AG09309 (cell line): ENCODE data around the gene CA11.
"Not testable (repeated sequence)": the region's sequence is repeated elsewhere in the genome, so short reads cannot be mapped to it uniquely, and the experiment has no call there.

Source experiments
- DNase-seq: peaks from one replicate; pipeline ENCODE4 v3.0.0-alpha.2; 2010; ENCODE audit warnings: low read depth
- H3K4me3 ChIP-seq: 2 replicates; pipeline ENCODE4 v1.5.1; 2011; ENCODE audit warnings: mild to moderate bottlenecking, low read depth, low read length, moderate library complexity; ENCODE audit not compliant: control insufficient read depth
- TF ChIP-seq, protein P1 (sequence below): IDR thresholded peaks from 2 replicates; pipeline ENCODE4 v1.5.1; 2011; ENCODE audit warnings: mild to moderate bottlenecking, low read depth, low read length, inconsistent platforms; ENCODE audit not compliant: insufficient read depth, control insufficient read depth; ENCODE audit errors: missing control alignments

CA11 gene

DNA sequence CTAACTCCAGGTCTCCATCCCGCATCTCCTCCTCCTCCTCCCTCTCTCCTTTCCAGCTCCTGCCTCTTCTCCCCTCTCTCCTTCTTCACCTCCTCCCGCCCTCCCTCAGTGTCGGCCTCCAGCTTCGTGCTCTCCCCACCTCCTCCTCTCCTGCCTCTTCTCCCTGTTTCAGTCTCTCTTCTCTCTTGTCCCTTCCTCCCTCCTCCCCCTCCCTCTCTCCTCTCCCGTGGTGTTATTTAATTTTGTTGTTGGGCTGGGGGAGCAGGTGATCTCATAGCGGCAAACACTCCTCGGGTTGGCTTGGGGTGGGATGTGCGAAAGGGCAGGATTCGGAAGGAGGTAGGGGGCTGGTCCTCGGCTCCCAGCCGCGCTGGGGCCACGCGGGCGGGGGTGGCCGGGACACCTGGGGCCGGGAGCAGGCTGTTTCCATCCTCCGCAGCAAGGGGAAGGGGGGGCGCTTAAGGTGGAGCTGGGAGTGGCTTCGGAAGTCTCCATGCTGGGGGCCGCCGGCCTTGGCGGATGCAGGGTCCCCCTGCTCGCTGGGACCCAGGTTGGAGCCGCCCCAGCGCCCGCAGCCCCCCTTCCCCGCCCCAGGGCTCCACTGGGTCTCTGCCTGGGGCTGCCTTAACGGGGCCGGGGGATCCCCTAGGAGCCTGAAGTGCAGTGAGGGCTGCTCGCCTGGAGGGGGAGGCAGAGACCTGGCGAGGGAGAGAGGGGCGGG is at the start of gene CA11:
Gene CA11 (minus strand): TSS at position 187 of the 721 bp plus-strand sequence. CDS start 555 bp downstream, outside the sequence.
- H3K4me3 ChIP-seq = peak within 1 kb of the TSS; percentile 45
- DNase-seq = no peak
- TF ChIP-seq, protein P1, sequence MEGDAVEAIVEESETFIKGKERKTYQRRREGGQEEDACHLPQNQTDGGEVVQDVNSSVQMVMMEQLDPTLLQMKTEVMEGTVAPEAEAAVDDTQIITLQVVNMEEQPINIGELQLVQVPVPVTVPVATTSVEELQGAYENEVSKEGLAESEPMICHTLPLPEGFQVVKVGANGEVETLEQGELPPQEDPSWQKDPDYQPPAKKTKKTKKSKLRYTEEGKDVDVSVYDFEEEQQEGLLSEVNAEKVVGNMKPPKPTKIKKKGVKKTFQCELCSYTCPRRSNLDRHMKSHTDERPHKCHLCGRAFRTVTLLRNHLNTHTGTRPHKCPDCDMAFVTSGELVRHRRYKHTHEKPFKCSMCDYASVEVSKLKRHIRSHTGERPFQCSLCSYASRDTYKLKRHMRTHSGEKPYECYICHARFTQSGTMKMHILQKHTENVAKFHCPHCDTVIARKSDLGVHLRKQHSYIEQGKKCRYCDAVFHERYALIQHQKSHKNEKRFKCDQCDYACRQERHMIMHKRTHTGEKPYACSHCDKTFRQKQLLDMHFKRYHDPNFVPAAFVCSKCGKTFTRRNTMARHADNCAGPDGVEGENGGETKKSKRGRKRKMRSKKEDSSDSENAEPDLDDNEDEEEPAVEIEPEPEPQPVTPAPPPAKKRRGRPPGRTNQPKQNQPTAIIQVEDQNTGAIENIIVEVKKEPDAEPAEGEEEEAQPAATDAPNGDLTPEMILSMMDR = peak; percentile 95

DNA sequence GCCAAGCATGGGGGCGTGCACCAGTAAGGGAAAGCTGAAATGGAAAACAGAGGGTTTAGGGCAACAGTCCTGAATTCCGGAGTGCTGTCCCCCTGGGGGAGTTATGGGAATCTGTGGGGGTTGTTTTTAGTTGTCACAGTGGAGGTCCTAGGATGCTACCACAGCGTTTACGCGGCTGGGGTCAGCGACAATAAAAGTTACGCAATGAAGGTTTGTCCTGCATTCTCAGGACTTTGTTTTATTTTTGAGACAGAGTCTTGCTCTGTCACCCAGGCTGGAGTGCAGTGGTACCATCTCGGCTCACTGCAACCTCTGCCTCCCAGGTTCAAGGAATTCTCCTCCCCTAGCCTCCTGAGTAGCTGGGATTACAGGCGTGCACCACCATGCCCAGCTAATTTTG is 47.6 kb upstream of the CA11 start:
- not testable (repeated sequence) for H3K4me3 ChIP-seq, DNase-seq

DNA sequence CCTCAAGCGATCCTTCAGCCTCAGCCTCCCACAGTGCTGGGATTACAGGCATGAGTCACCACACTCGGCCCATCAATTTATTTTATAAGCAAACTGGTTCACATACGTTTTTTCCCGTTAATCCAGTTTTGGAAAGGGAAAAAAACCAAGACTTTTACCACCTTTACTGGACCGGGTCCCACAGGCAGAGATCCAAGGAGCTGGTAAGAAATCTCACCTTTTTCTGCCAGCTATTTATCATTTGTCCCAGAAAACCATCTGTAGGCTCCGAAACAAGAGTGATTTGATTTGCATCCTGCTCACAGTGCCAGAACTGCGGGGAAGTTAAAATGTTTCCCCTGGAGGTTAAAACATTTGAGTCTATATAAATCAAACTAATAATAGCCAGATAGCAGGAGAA is 43.5 kb upstream of the CA11 start:
- no peak for DNase-seq
- H3K4me3 ChIP-seq = no peak overlapping the region
- TF ChIP-seq, protein P1 = no peak

DNA sequence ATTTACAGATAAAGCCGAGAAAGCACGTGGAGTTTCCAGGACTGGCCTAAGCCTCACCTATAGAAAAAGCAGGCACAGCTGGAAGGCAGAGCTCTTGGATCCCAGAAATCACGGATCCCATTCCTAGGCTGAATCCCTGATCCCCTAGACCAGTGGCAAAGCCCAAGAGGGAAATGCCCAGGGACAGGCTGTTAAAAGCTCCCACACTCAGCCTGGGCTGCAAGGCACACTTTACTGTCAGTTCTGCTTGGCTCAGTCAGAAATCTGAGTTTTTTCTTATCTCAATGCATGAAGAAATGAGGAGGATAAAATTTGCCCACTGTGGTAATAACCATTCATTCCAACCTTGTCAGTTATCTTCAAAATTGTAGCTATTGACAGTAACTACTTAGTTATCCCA is 41.8 kb upstream of the CA11 start:
- no peak overlapping the region for H3K4me3 ChIP-seq
- no peak for DNase-seq
- TF ChIP-seq, protein P1 = no peak

DNA sequence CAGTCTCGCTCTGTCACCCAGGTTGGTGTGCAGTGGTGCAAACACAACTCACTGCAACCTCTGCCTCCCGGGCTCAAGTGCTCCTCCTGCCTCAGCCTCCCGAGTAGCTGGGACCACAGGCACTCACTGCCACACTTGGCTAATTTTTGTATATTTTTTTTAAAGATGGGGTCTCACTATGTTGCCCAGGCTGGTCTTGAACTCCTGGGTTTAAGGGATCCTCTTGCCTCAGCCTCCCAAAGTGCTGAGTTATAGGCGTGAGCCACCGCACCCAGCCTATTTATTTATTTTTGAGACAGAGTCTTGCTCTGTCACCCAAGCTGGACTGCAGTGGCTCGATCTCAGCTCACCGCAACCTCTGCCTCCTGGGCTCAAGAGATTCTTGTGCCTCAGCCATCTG is 40.6 kb upstream of the CA11 start:
- not testable (repeated sequence) for H3K4me3 ChIP-seq, DNase-seq

DNA sequence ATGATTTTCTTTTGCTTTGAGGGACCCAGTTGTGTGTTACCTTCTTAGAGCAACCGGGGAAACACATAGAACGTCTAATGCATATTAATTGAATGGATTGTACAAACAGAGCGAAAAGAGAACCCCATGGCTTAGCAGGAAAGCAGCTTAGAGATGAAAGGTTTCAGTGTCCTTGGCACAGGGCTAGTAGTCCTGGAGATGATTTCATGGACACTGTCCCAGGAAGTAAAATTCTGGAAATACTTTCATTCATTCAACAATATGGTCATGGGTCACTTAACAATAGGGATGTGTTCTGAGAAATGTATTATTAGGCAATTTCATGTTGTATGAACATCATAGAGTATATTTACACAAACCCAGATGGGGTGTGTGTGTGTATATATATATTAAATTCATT is 40.1 kb upstream of the CA11 start:
- no peak overlapping the region for H3K4me3 ChIP-seq
- TF ChIP-seq, protein P1 = no peak
- no peak for DNase-seq

DNA sequence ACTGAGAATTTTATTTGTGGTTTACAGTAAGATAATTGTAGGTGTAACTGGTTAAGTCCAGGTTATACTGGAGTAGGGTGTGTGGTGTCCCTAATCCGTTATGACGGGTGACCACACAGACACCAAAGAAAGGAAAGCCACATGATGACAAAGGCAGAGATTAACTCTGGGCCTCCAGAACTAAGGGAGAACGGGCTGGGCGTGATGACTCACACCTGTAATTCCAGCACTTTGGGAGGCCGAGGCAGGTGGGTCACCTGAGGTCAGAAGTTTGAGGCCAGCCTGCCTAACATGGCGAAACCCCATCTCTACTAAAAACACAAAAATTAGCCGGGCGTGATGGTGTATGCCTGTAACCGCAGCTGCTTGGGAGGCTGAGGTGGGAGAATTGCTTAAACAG is 39.6 kb upstream of the CA11 start:
- TF ChIP-seq, protein P1 = no peak
- DNase-seq = no peak
- H3K4me3 ChIP-seq = no peak overlapping the region

DNA sequence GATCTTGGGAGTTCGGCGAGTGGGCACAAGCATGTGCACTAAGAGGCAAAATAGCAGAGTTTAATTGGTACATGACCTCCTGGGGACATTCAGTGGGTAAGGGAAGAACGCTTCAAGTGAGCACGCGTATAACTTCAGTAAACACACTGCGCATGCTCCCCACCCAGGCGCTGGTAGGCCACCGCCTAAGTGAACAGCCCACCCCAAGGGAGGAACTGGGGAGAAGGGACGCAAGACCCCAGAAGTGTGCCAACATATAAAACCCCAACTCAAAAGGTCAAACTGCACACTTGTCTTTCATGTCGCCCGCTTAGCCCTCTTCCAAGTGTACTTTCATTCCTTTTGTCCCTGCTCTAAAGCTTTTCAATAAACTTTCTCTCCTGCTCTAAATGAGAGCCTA is 37.4 kb upstream of the CA11 start:
- TF ChIP-seq, protein P1 = no peak
- no peak overlapping the region for H3K4me3 ChIP-seq
- no peak for DNase-seq
